HG02840 (cell line): ENCODE results near the gene PTPRM.

Experiments
- ATAC-seq: cut with Tn5 transposase; IDR thresholded peaks from one replicate; pipeline ENCODE4 v1.9.1; 2021; ENCODE audit warnings: mild to moderate bottlenecking, moderate library complexity, moderate number of reproducible peaks; ENCODE audit not compliant: unreplicated experiment, low FRiP score

PTPRM gene

GRCh38 chr18:7624697-7625096, 57.6 kb downstream of the PTPRM start:
- no peak for ATAC-seq

GRCh38 chr18:7626175-7626921, 59.2 kb downstream of the PTPRM start:
- no peak for ATAC-seq

GRCh38 chr18:7626922-7627440, 59.9 kb downstream of the PTPRM start:
- no peak for ATAC-seq

GRCh38 chr18:7629416-7629815, 62.3 kb downstream of the PTPRM start:
- no peak for ATAC-seq

- no peak for ATAC-seq
Measured at GRCh38 chr18:7630731-7631442, 63.8 kb downstream of the PTPRM start.

- no peak for ATAC-seq
Measured at GRCh38 chr18:7632152-7633098, 65.3 kb downstream of the PTPRM start.

- no peak for ATAC-seq
Measured at GRCh38 chr18:7633171-7633570, 66.1 kb downstream of the PTPRM start.

GRCh38 chr18:7635948-7636347, 68.8 kb downstream of the PTPRM start:
- ATAC-seq = no peak

- no peak for ATAC-seq
Measured at GRCh38 chr18:7637269-7637668, 70.2 kb downstream of the PTPRM start.

GRCh38 chr18:7638321-7638720, 71.2 kb downstream of the PTPRM start:
- ATAC-seq = no peak

- ATAC-seq = no peak
Measured at GRCh38 chr18:7641813-7642212, 74.7 kb downstream of the PTPRM start.

- no peak for ATAC-seq
Measured at GRCh38 chr18:7642331-7642890, 75.3 kb downstream of the PTPRM start.

GRCh38 chr18:7645756-7646155, 78.6 kb downstream of the PTPRM start:
- no peak for ATAC-seq

- no peak for ATAC-seq
Measured at GRCh38 chr18:7646174-7646886, 79.2 kb downstream of the PTPRM start.

- ATAC-seq = no peak
Measured at GRCh38 chr18:7647500-7647899, 80.4 kb downstream of the PTPRM start.

- ATAC-seq = no peak
Measured at GRCh38 chr18:7657050-7657449, 89.9 kb downstream of the PTPRM start.

- ATAC-seq = no peak
Measured at GRCh38 chr18:7657937-7658336, 90.8 kb downstream of the PTPRM start.

- ATAC-seq = no peak
Measured at GRCh38 chr18:7658701-7659100, 91.6 kb downstream of the PTPRM start.

GRCh38 chr18:7661207-7661606, 94.1 kb downstream of the PTPRM start:
- ATAC-seq = no peak

GRCh38 chr18:7662866-7663265, 95.8 kb downstream of the PTPRM start:
- no peak for ATAC-seq
